Esophagus mucosa (tissue), 1 donor: ENCODE data around the gene PRKAA2. TPM values are rescaled to one million over a fixed set of nuclear protein-coding genes. Genes with fewer than 3 reads are reported as not detected.
A peak's percentile ranks its signal among the peaks of the same experiment; 100 is the strongest.
"Not testable (repeated sequence)": the region's sequence is repeated elsewhere in the genome, so short reads cannot be mapped to it uniquely, and the experiment has no call there.

ENCODE experiments used
- ATAC-seq: fragments of 200-7000 bp; cut with Tn5 transposase; one replicate; pipeline ENCODE4 v1.9.1; 2020
- total RNA-seq: library from RNA; stranded (reverse); gene quantifications from one replicate; pipeline ENCODE4 v1.2.4, GENCODE V29; 2023
- donor health status: DM: yes; HTN: yes; CAD: no.

The PRKAA2 gene
- total RNA-seq: 0.44 TPM

DNA sequence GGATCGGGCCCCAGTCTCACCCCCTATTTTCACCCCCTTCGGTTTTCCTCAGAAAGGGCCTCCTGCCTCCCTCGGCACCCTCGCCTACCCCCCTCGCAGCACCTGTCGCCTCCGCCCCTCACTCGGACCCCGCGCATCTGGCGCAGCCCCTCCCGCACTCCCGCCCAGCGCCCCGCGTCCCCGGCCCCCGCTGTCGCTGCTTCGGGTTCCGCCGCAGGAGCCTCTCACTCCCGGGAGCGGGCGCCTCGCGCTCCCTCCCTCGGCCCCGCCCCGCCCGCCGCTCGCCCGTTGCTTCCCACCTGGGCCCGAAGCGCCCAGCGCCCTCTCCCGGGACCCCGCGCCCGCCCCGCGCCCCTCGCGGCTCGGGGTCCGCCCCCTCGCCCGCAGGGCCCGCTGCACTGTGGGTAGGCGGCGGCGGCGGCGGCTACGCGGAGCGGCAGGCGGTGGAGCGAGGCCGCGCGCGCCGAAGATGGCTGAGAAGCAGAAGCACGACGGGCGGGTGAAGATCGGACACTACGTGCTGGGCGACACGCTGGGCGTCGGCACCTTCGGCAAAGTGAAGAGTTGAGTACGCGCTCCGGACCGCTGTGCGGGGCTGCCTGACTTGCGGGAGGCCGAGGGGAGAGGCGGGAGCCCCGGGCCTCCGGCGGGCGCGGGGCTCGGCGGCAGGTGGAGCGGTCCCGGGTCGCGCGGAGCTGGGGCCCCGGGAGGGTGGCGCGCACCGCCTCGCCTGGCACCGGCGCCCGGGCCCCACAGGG, at the start of gene PRKAA2:
Gene PRKAA2 (plus strand): TSS at position 396 of the 758 bp plus-strand sequence. CDS start 74 bp downstream, at position 470.
- ATAC-seq: peak; percentile 55

DNA sequence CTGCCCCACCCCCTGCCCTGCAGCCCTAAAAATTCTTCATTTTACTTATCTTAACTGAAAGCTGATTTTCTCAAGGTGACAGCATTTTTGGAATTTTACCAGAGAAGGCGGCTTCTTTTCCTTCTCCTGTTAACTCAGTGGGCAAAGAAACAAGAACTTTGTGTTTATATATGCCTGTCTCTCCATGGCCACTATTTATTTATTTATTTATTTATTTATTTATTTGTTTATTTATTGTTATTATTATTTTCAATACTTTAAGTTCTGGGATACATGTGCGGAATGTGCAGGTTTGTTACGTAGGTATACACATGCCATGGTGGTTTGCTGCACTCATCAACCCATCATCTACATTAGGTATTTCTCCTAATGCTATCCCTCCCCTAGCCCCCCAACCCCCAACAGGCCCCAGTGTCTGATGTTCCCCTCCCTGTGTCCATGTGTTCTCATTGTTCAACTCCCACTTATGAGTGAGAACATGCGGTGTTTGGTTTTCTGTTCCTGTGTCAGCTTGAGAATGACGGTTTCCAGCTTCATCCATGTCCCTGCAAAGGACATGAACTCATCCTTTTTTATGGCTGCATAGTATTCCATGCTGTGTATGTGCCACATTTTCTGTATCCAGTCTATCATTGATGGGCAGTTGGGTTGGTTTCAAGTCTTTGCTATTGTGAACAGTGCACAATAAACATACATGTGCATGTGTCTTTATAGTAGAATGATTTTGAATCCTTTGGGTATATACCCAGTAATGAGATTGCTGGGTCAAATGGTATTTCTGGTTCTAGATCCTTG, 49.5 kb upstream of the PRKAA2 start:
- ATAC-seq: not testable (repeated sequence)

DNA sequence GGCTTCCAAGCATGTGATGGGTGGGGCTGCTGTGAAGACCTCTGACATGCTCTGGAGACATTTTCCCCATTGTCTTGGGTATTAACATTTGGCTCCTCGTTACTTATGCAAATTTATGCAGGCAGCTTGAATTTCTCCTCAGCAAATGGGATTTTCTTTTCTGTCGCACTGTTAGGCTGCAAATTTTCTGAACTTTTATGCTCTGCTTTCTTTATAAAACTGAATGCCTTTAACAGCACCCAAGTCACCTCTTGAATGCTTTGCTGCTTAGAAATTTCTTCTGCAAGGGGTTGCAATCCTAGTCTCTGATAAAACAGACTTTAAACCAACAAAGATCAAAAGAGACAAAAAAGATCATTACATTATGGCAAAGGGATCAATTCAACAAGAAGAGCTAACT, 35.0 kb upstream of the PRKAA2 start:
- not testable (repeated sequence) for ATAC-seq

DNA sequence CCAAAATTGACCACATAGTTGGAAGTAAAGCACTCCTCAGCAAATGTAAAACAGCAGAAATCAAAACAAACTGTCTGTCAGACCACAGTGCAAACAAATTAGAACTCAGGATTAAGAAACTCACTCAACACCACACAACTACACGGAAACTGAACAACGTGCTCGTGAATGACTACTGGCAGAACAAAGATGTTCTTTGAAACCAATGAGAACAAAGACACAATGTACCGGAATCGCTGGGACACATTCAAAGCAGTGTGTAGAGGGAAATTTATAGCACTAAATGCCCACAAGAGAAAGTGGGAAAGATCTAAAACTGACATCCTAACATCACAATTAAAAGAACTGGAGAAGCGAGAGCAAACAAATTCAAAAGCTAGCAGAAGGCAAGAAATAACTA, 34.3 kb upstream of the PRKAA2 start:
- not testable (repeated sequence) for ATAC-seq

DNA sequence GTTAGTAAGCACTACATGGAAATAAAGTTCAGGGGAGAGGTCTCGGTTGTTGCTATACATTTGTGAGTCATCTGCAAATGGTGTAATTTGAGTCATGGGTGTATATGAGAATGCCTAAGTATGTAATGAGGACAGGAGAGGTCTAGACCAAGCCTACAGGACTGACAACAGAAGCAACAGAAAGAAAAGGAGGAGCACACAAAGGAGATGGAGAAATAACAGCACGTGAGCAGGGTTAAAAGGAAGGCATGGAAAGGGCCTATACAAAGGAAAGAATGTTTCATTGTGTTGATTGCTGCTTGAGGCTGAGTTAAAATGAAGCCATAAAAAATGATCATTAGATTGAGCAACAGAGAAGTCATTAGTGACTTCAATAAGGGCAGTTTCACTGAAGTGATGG, 28.0 kb upstream of the PRKAA2 start:
- ATAC-seq: no peak

DNA sequence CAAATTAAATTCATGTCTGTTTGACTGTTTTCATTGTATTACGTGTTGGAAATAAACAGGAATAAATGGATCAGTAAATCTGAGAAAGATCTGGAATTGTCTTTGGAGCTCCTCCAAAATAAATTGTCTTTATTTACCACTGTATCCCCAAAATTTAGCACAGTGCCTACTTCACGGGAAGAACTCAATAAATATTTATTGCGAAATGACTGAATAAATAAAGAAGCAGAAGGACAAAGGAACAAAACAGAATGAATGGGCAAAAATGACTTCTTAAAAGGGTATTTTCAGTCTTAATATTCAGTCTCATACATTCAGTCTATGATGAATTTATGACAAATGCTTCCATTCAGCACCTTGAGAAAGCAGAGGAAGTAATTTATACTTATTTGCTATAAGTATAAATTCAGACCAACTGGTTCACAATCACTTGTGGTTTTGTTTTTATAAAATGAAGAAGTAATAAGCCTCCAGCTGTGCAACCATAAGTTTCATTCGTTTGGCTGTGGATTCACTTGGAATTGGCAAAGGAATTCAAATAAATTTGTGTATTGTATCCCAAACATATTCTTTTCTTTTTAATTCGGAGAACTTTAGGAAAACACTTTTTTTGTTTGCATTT, 19.2 kb upstream of the PRKAA2 start:
- no peak for ATAC-seq

DNA sequence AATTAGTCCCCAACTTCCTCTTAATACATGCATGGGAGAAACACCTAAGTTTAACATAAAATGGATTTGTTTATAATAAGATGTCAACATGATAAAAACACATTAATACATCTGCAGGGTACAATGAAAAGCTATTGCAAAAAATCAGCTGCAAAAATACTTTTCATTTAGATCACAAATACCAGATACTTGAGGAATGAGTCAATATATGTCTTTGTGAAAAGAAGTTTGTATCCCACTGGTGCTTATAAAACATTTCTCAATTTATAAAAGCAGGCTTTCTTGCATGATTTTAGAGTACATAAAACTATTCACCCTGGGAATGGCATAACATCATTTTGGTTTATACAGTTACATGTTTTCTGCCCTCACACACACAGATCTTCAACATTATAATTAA, 18.6 kb upstream of the PRKAA2 start:
- no peak for ATAC-seq

DNA sequence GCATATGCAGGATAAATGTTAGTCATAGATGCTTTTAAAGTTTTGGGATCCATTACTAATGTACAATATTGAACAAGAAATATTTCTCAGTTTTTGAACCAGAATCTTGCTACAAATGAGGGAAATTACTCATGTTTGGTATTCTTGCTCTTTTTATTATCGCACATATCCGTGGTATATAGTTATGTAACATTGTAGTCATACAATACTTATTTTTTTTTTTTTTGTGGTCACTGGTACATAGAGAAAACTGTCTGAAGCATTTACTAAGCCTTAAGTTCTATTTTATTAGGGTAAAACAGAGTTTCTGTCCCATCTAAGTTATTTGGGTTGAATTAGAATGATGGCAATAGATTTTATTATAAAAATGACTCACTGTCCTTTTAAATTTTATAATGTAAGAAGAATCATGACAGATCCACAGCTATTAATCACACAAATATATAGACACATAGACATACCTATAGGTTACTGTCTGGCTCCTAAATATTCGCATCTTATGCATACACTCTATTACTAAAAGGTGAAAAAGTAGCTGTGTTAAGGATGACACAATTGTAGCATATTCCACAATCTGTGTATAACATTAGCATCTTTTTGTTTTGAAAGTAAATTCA, 18.0 kb upstream of the PRKAA2 start:
- no peak for ATAC-seq

DNA sequence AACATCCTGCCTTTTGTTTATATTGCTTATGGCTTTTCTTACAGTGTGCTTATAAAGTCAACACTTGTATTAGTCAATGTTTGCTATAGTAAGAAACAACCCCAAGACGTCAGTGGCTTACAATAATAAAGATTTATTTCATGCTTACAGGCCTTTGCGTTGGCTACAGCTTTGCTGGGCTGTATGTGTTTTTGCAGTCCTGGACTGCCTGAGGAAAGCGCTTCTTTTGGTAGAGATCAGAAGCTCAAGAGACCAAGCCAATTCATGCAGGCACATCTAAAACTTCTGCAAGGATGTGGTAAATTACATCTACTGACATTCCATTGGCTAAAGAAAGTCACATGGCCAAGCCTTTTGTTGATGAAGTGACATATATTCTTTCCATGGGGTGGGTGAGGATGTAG, 17.5 kb upstream of the PRKAA2 start:
- ATAC-seq: no peak

DNA sequence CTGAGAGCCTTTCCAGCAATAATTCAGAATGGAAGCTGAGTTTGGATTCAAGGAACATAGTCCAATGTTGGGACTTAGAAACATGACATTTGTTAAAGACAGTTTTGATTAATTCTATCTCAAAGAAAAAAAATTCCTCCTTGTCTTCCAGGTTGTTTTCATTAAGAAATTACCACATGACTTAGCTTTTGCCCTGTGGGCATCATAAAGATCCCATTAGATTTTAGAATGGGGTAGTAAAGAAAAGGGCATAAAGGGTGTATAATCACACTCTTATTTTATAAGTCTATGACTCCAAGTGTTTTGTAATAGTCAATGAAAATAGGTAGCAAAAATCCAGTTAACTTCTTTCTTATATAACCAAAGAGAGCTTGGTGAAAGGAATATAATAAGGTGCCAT, 14.3 kb upstream of the PRKAA2 start:
- ATAC-seq: no peak

DNA sequence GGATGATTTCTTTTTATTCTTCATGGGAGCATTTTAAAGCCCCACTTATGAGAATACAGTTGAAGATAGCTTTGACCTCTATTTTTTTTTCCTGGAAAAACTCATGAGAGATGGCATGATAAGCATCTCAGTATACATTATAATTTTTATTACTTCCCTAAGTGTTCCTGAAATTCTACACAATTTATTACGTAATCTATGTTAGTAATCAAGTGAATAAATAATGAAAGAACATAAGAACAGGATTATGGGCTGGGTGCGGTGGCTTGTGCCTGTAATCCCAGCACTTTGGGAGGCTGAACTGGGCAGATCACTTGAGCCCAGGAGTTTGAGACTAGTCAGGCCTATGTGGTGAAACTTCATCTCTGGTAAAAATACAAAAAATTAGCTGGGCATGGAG, 13.2 kb upstream of the PRKAA2 start:
- ATAC-seq: peak; percentile 43

DNA sequence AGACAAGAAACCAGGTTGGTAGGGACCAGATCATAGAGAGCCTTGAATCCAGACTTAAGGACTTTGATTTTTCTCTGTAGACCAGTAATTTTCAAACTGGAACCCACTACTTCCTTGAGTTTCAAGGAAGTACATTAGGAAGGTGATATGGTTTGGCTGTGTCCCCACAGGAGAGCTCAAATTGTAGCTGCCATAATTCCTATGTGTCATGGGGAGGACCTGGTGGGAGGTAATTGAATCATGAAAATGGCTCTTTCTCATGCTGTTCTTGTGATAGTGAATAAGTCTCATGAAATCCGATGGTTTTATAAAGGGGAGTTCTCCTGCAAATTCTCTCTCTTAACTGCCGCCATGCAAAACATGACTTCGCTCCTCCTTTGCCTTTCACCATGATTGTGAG, 10.1 kb upstream of the PRKAA2 start:
- ATAC-seq: no peak

DNA sequence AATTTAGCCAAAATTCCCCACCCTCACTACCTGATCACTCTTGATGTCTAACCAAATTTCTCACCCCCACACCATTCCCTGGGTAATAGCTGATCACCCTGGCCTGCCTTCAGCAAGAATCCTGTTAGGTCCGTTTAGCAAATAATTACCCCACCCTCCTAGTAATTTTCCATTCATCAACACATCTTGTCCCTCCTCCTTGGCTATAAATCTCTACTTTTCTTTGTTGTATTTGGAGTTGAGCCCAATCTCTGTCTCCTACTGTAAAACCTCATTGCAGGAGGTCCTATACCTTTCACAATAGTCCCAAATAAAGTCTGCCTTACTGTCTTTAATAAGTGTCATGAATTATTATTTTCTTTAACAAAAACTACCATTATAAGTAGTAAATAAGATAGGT, 6.9 kb upstream of the PRKAA2 start:
- ATAC-seq: no peak

DNA sequence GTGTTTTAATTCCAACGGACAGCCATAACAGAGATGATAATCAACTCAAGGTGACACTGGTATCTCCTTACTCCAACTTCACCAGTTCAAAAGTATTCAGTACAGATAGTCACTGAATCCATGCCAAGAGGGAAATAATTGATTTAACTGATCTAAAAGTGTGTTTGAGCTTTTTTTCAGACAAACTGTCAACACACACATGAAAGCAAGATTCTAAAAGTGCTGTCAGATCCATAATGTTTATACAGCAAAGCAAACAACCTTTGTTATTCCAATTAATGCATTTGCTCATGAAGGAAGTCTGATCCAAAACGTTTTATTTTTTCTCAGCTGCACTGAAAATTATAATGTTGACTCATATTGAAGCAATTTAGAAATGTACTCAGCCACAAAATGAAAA, 5.9 kb upstream of the PRKAA2 start:
- ATAC-seq: no peak

DNA sequence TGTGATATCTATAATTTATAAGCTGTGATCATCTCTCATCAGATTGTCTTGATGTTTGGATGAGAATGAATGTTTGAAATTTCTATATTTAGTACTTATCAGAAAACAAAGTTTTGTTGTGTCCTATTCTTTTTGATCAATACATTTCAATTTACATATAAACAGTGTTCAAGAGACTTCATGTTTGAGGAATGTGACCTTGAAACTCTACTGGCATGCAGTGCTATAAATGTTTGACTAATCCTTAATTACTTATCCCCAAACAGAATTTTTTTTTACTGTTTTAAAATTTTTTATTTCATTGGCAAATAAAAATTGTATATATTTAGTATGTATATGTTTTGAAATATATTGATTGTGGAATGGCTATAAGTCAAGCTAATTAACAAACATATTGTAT, 1.5 kb upstream of the PRKAA2 start:
- no peak for ATAC-seq

DNA sequence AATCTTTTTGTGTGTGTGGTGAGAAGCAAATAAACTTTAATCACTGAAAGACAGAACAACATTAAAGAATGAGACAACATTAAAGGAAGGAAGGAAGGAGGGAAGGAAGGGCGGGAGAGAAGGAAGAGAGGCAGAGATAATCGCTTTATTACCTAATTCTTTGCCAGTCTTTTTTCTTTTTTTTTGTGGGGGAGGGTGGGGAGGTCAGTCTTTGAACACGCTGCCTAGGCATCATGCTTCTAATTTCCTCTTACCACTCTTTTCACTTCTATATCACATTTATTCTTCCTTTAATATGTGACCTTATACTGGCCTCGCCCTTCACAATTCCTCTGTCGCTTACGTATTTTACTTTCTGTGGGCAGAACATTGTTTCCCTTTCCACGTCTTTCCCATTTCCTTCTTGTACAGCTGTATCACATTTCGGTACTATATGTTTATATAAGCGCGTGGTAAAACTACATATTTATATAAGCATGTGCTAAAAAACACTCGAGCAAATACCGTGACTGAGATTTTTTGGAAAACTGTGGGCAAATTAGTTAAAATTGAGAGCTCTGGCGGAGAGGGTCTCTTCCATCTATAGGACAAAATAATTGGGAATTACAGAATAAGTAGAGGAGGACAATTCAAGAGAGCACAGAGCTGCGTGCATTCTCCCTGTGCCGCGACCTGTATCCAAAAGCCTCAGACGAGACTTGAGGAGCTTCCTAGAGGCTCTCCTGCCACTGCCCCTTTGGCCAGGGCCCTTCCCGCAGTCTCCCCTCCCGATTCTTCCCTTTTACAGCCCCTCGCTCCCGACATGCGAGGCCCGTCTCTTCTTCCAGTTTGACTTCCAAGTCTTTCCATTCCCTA, 823 bp upstream of the PRKAA2 start:
- no peak for ATAC-seq

DNA sequence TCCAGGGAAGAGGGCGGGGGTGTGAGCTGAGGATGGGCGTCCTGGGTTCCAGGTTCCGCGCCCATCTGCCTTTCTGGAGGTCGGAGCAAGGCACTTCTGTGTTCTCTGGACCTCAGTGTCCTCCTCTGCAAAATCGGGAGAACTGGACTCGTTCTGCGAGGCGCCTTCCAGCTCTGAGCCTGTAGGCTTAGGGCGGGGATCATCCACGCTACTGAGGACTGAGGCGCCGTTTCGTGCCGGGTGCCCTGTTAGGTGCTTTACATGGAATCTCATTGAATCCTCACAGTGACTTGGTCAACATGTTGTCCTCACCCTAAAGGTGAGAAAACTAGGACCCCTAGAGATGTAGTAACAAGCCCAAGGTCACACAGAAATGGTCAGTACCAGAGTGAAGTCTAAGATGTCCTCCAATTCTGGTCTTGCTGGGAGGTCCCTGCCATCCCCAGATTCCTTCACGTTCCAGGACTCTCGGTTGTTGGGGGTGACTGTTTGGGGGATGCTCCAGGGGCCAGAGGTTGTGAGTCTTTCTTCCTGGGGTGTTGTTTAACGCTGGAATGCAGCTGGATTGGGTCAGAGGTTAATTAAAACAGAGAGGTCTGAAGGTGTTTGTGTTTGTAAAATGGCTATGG, 677 bp downstream of the PRKAA2 start:
- ATAC-seq: peak; percentile 10

DNA sequence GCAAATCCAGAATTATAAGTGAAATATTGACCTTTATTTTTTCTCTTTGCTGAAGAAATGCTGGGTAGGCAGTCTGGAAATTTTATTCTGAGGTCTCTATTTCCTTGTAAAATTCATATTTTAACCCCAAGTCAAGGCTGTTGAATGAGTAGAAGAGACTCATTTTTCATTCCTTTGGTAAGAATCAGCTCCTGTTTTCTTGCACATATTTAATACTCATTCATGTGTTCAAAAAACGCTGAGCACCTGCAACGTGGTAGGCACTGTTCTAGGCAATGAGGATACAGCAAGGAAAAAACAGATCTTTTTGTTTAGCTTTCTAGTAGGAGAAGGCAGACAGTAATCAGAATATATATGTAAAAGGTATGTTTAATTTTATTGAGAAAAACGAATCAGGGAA, 1.5 kb downstream of the PRKAA2 start:
- ATAC-seq: no peak

DNA sequence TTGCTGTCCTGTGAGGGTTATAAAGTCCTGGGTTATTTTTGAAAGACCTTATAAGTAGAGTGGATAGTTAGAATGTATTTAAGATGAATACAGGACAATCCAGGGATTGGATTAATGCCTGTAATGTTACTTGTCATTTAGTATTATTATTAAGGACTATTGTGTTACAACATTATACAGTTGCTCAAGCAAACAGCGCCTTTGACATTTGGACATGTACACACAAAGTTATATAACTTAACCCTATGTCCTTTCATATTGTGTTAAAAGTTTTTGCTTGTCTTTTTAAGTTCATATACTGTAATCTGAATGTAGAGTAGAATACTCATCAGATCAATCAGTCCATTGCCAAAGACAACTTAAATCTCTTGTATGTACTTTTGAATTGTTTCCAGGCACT, 2.0 kb downstream of the PRKAA2 start:
- ATAC-seq: no peak

DNA sequence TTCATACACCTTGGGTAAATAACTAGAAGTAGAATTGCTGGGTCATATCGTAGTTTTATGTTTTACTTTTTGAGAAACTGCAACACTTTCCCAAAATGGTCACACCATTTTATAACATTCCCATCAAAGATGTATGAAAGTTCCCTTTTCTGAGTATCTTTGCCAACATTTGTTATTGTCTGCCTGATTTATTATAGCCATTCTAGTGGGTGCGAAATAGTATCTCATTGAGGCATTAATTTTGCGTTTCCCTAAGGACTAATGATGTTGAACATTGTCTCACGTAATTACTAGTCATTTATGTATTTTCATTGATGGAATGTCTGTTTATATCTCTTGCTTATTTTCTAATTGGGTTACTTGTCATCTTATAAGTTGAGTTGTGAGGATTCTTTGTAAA, 3.4 kb downstream of the PRKAA2 start:
- no peak for ATAC-seq

DNA sequence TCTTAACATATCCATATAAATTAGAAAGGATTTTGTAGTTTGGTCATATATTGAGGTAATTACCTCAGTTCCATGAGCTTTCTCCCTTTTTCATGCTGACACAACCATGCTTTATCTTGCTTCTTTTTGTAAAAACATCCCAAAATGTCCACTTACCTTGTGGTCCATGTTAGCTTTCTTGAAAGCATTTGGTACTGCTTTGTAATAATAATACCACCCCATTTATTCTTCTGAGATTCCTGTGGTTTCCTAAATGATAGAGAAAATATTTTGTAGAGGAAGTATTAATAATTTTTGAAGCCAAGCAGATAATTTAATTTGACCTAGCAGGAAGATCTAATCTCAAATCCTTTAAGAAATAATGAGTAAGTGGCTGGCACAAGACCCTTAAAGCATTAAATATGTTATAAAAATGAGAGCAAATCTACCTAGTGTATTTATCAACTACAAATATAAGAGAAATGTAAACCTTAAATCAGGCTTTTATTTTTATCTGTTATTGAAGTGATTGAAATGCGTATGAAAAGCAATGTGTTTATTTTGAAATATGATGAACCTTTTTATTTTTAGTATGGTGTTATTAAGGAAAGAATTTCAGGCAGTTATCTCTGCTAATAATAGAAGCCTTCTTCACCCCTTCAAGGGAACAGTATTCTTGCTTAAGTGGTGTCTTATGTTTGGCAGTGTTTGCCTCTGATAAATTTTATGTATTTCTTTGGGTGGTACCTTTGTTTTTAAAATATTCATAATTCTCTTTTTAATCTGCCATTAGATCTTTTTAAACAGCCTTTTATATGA, 9.2 kb downstream of the PRKAA2 start:
- ATAC-seq: no peak
